Kidney glomerular epithelial cell (primary cell): ENCODE measurements around the gene IWS1.
"Not testable (repeated sequence)": the region's sequence is repeated elsewhere in the genome, so short reads cannot be mapped to it uniquely, and the experiment has no call there.

Experiments
- DNase-seq: peaks from one replicate; lab custom pipeline; 2025; lab: John Stamatoyannopoulos, UW

The IWS1 gene

DNA sequence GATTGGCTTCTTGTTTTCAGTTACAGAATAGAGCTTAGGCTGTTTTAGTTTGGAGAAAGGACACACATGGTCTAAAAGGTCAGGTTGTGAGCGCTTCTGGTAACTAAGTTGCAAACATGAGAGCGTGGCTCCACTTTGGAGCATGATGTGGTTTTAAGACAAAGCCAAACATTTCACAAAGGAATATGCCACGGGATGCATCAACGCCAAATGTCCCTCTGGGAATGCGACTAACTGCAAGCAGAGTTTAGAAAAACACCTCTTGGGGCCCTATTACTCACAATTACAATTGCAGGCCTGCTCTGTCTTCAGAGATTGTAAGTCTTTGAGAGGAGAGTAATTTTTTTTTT, 34.6 kb upstream of the IWS1 start:
- no peak for DNase-seq

DNA sequence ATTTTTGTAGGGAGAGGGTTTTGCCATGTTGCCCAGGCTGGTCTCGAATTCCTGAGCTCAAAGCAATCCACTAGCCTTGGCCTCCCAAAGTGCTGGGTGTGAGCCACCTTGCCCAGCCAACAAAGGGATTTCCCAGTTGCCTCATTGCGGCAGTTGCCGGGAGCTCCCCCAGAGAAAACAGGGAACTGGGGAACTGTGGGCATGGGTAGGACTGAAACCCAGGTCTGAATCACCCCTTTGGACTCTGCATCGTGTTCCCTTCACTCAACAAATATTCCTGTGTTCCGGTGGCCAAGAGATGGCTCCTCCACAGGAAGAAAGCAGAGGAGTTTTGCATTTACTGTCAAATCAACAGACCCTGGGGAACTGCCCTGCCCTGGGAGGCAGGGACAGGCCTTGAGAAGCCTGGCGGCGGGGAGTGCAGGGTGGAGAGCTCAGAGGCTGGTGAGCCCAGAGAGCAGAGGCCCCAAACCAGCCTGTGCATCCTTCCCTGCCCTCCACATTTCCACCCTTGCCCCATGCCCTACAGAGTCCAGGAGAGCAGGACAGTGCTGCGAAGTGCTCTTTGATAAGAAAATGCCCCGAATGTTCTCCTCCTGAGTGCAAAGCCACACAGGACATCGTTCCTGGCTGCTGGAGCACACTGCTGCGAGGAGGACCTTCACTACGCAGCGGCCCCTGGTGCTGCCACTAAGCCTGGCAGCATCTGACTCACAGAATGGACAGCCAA, 34.1 kb upstream of the IWS1 start:
- no peak for DNase-seq

DNA sequence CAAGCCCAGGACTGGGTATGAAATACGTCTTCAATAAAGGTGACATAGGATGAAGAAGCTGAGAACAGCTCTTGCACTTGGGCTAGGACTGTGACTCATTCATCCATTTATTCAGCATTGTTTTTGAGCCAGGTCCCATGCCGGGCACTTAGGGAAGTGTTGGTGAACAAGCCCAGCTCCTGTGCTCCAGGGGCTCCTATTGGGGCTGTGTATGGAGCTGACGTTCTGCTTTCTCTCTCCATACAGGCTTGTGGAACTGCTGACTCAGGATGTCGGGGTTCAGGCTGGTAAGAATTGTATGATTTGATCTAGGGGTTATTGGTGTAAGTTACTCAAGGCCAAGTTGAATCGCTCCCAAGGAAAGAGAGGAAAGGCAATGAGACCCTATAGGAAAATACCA, 33.2 kb upstream of the IWS1 start:
- no peak for DNase-seq

GRCh38 chr2:127558911-127559310, 32.6 kb upstream of the IWS1 start:
- no peak for DNase-seq

DNA sequence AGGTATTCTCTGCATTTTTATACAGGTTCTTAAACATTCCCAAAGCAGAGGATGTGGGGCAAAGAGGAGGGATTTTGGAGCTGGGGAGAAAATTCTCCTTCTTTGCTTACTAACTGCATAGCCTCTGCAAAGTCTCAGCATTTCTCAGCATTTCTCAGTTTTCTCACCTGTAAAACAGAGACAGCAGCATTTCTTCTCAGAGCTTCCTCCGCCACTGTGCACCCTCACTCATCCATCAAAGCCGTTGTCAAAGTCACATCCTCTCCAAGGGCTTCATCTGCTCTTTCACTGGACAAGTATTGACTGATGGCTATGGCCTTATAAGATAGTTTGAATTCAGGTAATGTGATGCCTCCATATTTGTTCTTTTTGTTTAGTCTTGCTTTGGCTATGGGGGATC, 26.6 kb upstream of the IWS1 start:
- no peak for DNase-seq

DNA sequence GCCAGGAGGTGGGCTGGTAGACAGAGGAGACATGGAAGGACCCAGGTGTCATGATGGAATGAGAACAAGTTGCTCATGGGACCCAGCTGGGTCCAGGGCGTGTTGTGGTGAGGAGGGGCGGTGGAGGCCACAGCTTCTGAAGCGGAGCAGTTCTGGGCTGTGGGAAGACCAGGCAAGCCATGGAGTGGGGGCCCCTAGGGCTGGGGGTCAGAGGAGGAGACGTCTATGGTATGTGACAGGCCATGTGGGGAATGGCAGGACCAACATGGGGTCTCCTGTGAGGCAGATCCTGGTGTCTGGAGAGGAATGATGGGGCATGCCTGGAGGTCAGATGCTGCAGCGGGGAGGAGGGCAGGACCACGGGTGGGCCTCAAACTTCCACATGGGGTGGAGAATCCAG, 26.0 kb upstream of the IWS1 start:
- DNase-seq = no peak

DNA sequence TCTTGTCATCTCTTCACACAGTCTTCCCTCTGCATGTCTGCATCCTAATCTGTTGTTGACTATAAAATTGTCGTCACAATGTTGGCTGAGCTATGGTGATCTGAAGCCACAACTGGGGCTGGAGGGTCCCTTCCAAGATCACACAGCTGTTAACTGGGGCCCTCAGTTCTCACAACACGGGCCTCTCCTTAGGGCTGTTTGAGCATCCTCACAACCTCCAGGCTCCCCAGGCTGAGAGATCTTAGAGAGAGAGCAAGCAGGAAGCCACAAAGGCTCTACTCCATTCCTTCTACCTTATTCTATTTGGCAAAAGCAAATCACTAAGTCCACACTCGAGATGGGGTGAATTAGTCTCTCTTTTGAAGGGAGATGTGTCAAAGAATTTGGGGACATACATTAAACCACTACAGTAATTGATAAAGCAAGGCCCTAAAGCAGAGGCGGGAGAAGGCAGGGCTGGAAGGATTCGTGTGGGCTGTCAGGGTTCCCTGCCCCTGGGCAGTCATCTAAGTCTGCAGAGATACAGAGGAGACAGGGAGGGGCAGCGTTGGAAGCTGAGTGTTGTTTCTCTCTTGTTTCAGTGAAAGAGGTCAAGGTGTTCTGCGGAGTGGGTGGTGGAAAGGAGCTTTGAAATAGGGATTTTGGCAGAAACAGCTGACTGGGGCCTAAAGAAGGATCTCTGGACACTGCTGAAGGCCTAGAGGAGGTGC, 25.1 kb upstream of the IWS1 start:
- no peak for DNase-seq

GRCh38 chr2:127546797-127547196, 20.5 kb upstream of the IWS1 start:
- no peak for DNase-seq

- DNase-seq = no peak
Observed at GRCh38 chr2:127545796-127546195, 19.5 kb upstream of the IWS1 start.

DNA sequence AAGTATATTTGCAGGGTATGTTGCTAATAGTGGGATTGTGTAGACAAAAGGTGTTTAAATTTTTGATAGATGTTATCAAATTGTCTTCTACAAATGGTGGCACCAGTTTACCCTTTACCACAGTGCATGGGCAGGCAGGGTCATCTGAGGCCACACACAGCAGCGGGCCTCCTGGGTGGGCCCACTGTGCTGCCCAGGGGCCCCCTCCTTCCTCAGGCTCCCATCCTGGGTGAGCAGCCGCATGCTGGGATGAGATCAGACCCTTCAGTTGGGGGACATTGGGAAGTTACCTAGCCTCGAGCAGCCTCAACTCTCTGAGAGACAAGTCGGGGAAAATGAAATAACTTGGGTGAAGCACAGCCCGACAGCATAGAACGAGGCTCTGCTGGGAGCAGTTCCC, 18.9 kb upstream of the IWS1 start:
- no peak for DNase-seq

DNA sequence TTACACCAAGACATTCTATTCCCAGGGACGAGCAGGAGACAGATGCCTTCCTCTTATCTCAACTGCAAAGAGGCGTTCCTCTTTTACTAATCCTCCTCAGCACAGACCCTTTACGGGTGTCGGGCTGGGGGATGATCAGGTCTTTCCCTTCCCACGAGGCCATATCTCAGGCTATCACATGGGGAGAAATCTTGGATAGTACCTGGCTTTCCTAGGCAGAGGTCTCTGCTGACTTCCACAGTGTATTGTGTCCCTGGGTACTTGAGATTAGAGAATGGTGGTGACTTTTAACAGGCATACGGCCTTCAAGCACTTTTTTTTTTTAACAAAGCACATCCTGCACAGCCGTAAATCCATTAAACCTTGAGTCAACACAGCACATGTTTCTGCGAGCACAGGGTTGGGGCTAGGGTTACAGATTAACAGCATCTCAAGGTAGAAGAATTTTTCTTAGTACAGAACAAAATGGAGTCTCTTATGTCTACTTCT, 16.8 kb upstream of the IWS1 start:
- DNase-seq = not testable (repeated sequence)

GRCh38 chr2:127542231-127542630, 15.9 kb upstream of the IWS1 start:
- DNase-seq = no peak

- DNase-seq = no peak
Observed at GRCh38 chr2:127541809-127542208, 15.5 kb upstream of the IWS1 start.

DNA sequence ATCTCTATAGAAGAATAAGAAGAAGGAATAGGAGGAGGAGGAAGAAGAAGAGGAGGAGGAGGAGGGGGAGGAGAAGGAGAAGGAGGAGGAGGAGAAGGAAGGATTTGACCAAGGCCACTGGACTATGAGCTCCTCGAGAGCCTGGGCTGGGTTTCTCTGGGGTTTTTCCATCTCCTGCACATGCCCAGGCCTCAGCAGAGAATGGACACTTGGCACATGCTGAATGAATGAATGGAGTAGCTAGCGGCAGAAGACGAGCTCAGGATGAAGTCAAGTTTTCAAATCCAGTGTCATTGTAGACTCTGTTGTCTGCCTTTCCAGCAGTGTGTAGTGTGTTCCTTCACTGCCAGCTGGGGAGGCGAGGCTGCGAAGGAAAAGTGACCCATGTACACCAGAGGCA, 11.4 kb upstream of the IWS1 start:
- DNase-seq = no peak

- no peak for DNase-seq
Observed at GRCh38 chr2:127536707-127537541, 10.6 kb upstream of the IWS1 start.

DNA sequence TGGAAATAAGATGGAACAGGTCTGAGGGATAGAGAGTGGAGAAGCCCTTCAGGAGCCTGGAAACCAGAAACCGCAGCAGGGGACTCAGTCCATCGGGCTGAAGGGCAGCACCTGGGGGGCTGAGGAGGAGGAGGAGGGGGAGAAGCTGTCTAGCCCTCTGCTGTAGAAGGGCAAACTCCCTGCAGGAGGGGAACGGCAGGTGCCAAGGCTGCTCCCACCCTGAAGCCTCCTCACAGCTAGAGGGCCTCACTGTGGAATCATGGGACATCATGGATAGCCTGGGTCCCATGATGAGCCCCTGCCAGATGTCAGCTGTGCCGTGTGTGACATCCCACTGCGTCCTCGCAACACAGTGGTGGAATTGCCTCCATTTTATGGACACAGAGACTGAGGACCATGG, 9.6 kb upstream of the IWS1 start:
- no peak for DNase-seq

- DNase-seq = no peak
Observed at GRCh38 chr2:127535422-127535901, 9.2 kb upstream of the IWS1 start, which contains the start of gene MYO7B. MYO7B (plus strand) TSS chr2:127535683; CDS start chr2:127559723, 24,040 bp downstream.

- no peak for DNase-seq
Observed at GRCh38 chr2:127532296-127532695, 6.0 kb upstream of the IWS1 start.

GRCh38 chr2:127531221-127531648, 4.9 kb upstream of the IWS1 start:
- no peak for DNase-seq

DNA sequence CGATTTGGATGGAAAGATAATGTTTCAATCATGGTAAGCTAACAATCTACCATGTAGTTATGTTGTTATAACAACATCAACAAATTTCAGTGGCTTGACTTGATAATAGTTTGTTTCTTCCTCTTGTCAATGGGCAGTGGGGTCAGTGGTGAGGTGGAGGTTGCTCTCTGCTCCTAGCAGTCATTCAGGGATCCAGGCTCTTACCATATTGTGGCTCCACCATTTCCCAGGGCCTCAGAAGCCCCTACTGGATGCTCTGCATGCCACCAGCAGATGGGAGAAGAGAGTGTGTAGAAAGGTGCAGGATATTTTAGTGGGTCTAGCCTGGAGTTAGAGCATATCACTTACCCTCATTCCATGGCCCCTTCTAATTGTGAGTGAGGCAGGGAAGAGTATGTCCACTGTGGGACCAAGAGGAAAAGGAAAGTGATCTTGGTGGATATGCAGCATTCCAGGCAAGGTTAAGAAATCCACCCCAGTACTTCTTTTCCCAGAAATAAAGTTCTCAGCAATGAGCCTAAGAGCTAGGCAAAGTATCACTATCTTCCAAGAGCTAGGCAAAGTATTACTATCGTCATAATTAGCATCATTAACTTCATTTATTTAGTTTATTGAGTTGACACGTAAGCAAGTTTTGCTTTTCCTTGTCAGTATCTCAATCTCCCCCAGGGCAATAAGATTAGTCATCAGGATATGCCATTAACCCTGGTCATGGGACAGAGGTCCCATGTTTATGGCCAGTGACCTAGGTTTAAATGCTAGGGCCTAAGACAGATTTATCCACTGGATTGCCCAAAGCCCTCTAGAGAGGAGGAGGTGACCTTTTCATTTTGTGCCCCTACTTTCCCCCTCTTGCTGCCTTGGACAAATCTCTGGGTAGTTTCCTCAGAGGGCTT, 4.2 kb upstream of the IWS1 start:
- no peak for DNase-seq

DNA sequence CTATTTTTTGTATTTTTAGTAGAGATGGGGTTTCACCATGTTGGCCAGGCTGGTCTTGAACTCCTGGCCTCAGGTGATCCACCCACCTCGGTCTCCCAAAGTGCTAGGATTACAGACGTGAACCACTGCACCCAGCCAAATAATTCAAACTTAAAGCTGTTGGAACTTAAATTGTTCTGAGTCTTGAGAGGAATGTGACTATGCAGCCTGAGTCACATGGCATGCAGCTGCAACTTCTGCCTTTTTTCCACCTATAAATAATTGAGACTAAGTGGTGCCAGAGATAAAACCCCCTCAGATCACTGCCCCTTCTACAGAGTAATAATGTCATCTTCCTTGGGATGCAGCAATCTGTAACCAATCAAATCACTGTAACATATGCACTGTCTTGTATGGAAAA, 3.1 kb upstream of the IWS1 start:
- not testable (repeated sequence) for DNase-seq
